Ovary (tissue), 3 donors: ENCODE results near the gene PDE4D.

ENCODE experiments used
- CTCF ChIP-seq, 3 donors: fragments of 450-650 bp in 2 of 3; fragments of 200-600 bp in 1 of 3; IDR thresholded peaks; one replicate each; pipeline versions ENCODE4 v1.5.1 to v1.8.0; 2016 to 2022; ENCODE audit warnings: antibody characterized with exemption in 3 of 3, mild to moderate bottlenecking in 1 of 3
- POLR2A ChIP-seq: fragments of 450-650 bp; IDR thresholded peaks from one replicate; pipeline ENCODE4 v1.6.1; 2017; ENCODE audit warnings: antibody characterized with exemption, mild to moderate bottlenecking, moderate library complexity
- donor health status: DM: no; HTN: no; CAD: no.

- TF ChIP-seq CTCF (IDR thresholded peaks at IDR 0.05) (no peak), POLR2A (no peak)
These were observed 368.2 kb downstream of the PDE4D start for GRCh38 chr5:59525311-59525710.
